Spleen (tissue), 7 donors: ENCODE measurements around the gene MACIR.

Experiments
- POLR2AphosphoS5 ChIP-seq, 3 donors: sonication (generic); formaldehyde crosslinking; IDR thresholded peaks; one replicate each; pipeline ENCODE4 v1.5.1; 2017; ENCODE audit warnings: antibody characterized with exemption in 3 of 3
- TF ChIP-seq, protein P1 (sequence below), 11 experiments: fragments of 200-600 bp in 7 of 11; fragments of 450-650 bp in 4 of 11; sonication (generic) in 4 of 11; IDR thresholded peaks in 8 of 11; conservative IDR thresholded peaks in 3 of 11; 1 replicate in 7 of 11; 2 replicates in 4 of 11; pipeline versions ENCODE4 v1.4.0 to v1.8.0; 2016 to 2021; ENCODE audit warnings: antibody characterized with exemption in 11 of 11, inconsistent platforms in 4 of 11, mild to moderate bottlenecking in 1 of 11
- donor health status: DM: no; HTN: no; CAD: no; lungs with moderate emphysema.
- donor health status: DM: no; HTN: no; CAD: no.
- donor health status: DM: no; HTN: no; CAD: no.

- TF ChIP-seq, protein P1, sequence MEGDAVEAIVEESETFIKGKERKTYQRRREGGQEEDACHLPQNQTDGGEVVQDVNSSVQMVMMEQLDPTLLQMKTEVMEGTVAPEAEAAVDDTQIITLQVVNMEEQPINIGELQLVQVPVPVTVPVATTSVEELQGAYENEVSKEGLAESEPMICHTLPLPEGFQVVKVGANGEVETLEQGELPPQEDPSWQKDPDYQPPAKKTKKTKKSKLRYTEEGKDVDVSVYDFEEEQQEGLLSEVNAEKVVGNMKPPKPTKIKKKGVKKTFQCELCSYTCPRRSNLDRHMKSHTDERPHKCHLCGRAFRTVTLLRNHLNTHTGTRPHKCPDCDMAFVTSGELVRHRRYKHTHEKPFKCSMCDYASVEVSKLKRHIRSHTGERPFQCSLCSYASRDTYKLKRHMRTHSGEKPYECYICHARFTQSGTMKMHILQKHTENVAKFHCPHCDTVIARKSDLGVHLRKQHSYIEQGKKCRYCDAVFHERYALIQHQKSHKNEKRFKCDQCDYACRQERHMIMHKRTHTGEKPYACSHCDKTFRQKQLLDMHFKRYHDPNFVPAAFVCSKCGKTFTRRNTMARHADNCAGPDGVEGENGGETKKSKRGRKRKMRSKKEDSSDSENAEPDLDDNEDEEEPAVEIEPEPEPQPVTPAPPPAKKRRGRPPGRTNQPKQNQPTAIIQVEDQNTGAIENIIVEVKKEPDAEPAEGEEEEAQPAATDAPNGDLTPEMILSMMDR (IDR thresholded peaks at IDR 0.05 in 8 of 11, conservative IDR thresholded peaks at IDR 0.05 in 3 of 11) = no peak
- no peak for TF ChIP-seq POLR2AphosphoS5 (IDR thresholded peaks at IDR 0.05)
Observed at GRCh38 chr5:103262422-103262871, 3.9 kb downstream of the MACIR start.
